DND-41 (cell line): ENCODE data around the gene NOS2.

Source experiments
- CTCF ChIP-seq: IDR thresholded peaks from 2 replicates; pipeline ENCODE4 v1.5.1; 2012; ENCODE audit warnings: borderline replicate concordance, low read length, moderate library complexity, mild to moderate bottlenecking; ENCODE audit not compliant: poor library complexity, severe bottlenecking; ENCODE audit errors: extremely low read depth
- EZH2 ChIP-seq: IDR thresholded peaks from 3 replicates; pipeline ENCODE4 v1.6.1; 2012; ENCODE audit warnings: borderline replicate concordance, low read depth, mild to moderate bottlenecking, moderate library complexity, low read length, inconsistent platforms; ENCODE audit not compliant: severe bottlenecking

- TF ChIP-seq CTCF (no peak), EZH2 (no peak)
These were observed 58.9 kb downstream of the NOS2 start for GRCh38 chr17:27741361-27741861.
